ENCODE measurements around the gene CLEC7A. TPM values are rescaled to one million over a fixed set of nuclear protein-coding genes. Genes with fewer than 3 reads are reported as not detected.

Gene CLEC7A
- total RNA-seq, 1 donor from 2014 or later: not detected

DNA sequence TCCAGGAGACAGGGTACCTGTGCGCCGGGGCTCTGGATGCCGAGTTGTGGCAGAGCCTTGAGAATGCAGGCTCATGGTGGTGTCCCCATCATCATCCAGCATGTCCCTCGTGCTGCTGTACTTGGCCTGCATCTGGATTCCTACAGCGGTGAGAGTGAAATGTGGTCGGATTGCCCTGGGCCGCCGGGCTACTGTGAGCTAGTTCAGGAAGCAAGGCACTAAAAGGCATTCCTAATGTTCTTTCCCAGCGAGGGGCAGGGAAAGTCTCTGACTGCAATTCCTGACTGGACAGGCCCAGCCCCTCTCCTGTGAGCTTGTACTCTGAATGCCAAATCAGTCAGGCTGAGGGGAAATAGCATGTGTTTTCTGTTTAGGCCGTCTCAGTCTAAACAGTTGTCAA, 31.2 kb downstream of the CLEC7A start, which contains the start of gene CLEC1A:
Gene CLEC1A (minus strand): TSS at position 195 of the 400 bp plus-strand sequence. CDS start 63 bp downstream, at position 132.
- Mint-ChIP-seq H3K27me3 (ENCODE audit: unreplicated experiment) (no peaks in the 10 kb centered on the region), H3K9me3 (ENCODE audit: unreplicated experiment) (peaks cover 4% of the 10 kb centered on the region), H3K4me3 (ENCODE audit: unreplicated experiment) (no peak within 1 kb of the TSS), H3K4me1 (ENCODE audit: unreplicated experiment) (peaks cover 3% of the 10 kb centered on the region), H3K27ac (ENCODE audit: unreplicated experiment) (no peak within 1 kb of the TSS), H3K36me3 (ENCODE audit: unreplicated experiment) (no peaks in the 10 kb centered on the region)
- TF ChIP-seq, protein P1, sequence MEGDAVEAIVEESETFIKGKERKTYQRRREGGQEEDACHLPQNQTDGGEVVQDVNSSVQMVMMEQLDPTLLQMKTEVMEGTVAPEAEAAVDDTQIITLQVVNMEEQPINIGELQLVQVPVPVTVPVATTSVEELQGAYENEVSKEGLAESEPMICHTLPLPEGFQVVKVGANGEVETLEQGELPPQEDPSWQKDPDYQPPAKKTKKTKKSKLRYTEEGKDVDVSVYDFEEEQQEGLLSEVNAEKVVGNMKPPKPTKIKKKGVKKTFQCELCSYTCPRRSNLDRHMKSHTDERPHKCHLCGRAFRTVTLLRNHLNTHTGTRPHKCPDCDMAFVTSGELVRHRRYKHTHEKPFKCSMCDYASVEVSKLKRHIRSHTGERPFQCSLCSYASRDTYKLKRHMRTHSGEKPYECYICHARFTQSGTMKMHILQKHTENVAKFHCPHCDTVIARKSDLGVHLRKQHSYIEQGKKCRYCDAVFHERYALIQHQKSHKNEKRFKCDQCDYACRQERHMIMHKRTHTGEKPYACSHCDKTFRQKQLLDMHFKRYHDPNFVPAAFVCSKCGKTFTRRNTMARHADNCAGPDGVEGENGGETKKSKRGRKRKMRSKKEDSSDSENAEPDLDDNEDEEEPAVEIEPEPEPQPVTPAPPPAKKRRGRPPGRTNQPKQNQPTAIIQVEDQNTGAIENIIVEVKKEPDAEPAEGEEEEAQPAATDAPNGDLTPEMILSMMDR (IDR thresholded peaks at IDR 0.05): no peak
- no peak for DNase-seq (ENCODE audit: extremely low spot score, unreplicated experiment)

DNA sequence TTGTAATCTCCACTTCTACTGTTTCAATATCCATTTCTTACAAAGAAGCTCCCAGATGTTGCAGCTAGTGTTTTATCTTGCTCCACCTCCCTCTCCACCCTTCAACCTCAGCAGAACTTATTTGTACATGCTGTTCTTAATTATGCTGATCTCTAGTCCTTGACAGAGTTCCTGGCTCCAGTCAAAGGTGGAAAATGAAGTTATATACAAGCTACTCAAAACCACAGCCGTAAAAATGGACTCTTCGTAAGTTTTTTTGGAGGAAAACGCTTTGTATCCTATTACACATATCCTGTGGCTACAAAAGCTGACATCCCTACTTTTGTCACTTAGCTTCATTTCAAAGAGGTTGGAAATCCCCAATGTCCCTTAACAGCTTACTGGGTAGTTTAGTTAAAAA, 32.5 kb downstream of the CLEC7A start:
- Mint-ChIP-seq H3K9me3 (ENCODE audit: unreplicated experiment) (no peaks in the 10 kb centered on the region), H3K4me1 (ENCODE audit: unreplicated experiment) (peaks cover 7% of the 10 kb centered on the region), H3K27me3 (ENCODE audit: unreplicated experiment) (no peaks in the 10 kb centered on the region), H3K4me3 (ENCODE audit: unreplicated experiment) (no peak overlapping the region), H3K36me3 (ENCODE audit: unreplicated experiment) (no peaks in the 10 kb centered on the region), H3K27ac (ENCODE audit: unreplicated experiment) (no peak overlapping the region)
- no peak for DNase-seq (ENCODE audit: extremely low spot score, unreplicated experiment)
- TF ChIP-seq, protein P1 (IDR thresholded peaks at IDR 0.05): no peak

DNA sequence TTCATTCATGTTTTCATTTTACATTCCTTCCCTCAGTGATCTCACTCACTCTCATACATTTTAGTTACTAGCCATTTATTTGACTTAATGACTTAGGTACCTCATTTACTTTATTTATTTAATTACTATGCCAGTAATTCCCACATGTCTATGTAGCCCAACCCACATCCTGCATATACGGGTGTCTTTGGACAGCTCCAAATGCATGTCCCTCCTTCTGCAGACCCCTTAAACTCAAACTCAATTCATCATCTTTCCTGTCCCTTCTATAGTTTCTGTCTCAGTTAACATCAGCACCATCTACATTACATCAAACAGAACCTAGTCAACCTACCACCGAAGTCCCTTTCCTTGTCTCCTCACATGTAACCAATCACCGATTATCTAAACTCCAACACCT, 34.0 kb downstream of the CLEC7A start:
- no peak overlapping the region for H3K4me3 Mint-ChIP-seq (ENCODE audit: unreplicated experiment)
- no peak overlapping the region for H3K27ac Mint-ChIP-seq (ENCODE audit: unreplicated experiment)
- H3K36me3 Mint-ChIP-seq (ENCODE audit: unreplicated experiment): no peaks in the 10 kb centered on the region
- H3K9me3 Mint-ChIP-seq (ENCODE audit: unreplicated experiment): no peaks in the 10 kb centered on the region
- peaks cover under 1% of the 10 kb centered on the region for H3K27me3 Mint-ChIP-seq (ENCODE audit: unreplicated experiment)
- TF ChIP-seq, protein P1 (IDR thresholded peaks at IDR 0.05): no peak
- peaks cover 5% of the 10 kb centered on the region for H3K4me1 Mint-ChIP-seq (ENCODE audit: unreplicated experiment)
- no peak for DNase-seq (ENCODE audit: extremely low spot score, unreplicated experiment)

DNA sequence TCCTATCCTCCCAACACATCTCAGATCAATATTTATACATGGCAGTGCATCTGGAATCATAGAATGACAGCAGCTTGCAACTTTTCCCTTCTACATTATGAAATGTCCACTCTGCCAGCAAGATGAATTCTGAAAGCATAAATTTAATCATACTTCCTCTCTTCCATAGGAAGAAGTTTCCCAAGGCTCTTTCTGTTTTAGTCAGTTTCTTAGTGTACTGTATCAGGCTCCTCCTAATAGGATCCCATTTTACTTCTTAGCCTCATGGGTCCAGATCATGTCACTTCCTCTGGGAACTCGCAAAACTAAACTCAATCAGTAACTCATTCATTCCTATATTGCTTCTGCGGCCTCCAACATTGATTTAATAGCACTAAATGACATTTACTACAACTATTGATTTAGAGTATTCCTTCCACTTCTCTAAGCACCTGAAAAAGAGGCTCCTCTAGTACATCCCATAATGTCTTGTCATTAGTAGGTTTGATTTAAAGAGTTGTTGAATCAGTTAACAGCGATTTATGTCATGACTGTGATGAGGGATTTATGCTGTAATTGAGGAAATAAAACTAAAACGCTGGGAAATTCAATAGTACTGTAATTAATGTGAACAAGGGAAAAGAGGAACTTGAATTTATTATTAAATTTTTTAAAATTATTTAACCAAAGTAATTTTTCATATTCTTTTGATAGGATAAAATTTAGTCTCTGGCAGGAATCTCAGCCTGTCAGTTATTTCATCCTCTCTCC, 35.2 kb downstream of the CLEC7A start:
- Mint-ChIP-seq H3K36me3 (ENCODE audit: unreplicated experiment) (no peaks in the 10 kb centered on the region), H3K9me3 (ENCODE audit: unreplicated experiment) (no peaks in the 10 kb centered on the region), H3K4me1 (ENCODE audit: unreplicated experiment) (peaks cover 5% of the 10 kb centered on the region), H3K27me3 (ENCODE audit: unreplicated experiment) (peaks cover 6% of the 10 kb centered on the region), H3K27ac (ENCODE audit: unreplicated experiment) (no peak overlapping the region), H3K4me3 (ENCODE audit: unreplicated experiment) (no peak overlapping the region)
- no peak for DNase-seq (ENCODE audit: extremely low spot score, unreplicated experiment)
- TF ChIP-seq, protein P1 (IDR thresholded peaks at IDR 0.05): no peak

DNA sequence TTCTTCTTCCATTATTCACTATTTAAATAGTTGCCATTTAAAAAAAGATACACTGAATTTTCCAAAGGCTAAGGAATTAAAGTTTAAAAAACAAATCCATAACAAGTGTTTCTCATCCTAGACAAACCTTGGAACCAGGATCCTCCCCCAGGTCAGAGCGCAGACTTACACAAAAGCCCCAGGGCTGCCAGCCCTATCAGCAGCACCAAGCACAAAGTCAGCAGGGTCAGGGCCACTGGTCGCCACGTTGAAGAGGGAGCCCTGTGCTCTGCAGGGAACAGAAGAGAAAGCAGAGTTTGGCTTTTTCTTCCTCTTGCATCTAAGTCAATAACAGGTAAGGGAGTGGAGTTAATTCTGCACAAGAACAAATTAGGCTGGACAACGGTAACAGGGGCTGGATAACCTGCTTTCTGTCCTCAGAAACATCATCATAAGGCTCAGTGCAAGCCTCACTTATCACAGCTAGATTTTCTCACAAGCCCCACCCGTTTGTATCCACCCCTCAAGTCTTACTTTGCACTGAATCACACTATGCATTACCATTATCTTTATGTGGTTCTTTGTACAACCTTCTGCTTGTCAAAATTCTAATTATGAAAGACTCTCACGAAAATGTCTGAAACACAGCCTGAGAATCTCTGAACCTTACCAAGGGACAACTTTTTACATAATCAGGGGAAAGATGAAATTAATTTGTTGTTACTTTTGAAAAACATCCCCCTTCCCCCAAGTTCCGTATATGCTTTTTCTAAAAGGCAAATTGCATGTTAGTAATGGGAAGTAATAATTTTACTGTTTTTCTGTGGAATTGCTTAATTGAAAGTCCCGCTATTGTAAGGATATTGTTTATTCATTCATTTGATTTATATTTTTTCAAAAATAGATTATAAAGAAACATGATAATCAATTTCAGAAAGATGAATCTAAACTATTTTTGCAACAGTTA, 40.8 kb downstream of the CLEC7A start:
- peaks cover 5% of the 10 kb centered on the region for H3K4me1 Mint-ChIP-seq (ENCODE audit: unreplicated experiment)
- H3K4me3 Mint-ChIP-seq (ENCODE audit: unreplicated experiment): no peak overlapping the region
- H3K36me3 Mint-ChIP-seq (ENCODE audit: unreplicated experiment): no peaks in the 10 kb centered on the region
- TF ChIP-seq, protein P1 (IDR thresholded peaks at IDR 0.05): no peak
- H3K27me3 Mint-ChIP-seq (ENCODE audit: unreplicated experiment): peaks cover 6% of the 10 kb centered on the region
- peaks cover 2% of the 10 kb centered on the region for H3K9me3 Mint-ChIP-seq (ENCODE audit: unreplicated experiment)
- no peak for DNase-seq (ENCODE audit: extremely low spot score, unreplicated experiment)
- H3K27ac Mint-ChIP-seq (ENCODE audit: unreplicated experiment): no peak overlapping the region

Measured in osteocyte (in vitro differentiated cells).